Colonic mucosa (tissue), 4 donors: ENCODE measurements around the gene VSIG10L2. TPM values are rescaled to one million over a fixed set of nuclear protein-coding genes. Genes with fewer than 3 reads are reported as not detected.

Source experiments
- DNase-seq: peaks from one replicate; pipeline ENCODE4 v3.0.0-alpha.2; 2020
- H3K27ac ChIP-seq: fragments of 200-600 bp; one replicate; pipeline ENCODE4 v1.8.0; 2021
- H3K27me3 ChIP-seq: fragments of 200-600 bp; one replicate; pipeline ENCODE4 v1.8.0; 2021
- H3K36me3 ChIP-seq: fragments of 200-600 bp; one replicate; pipeline ENCODE4 v1.8.0; 2021
- H3K4me1 ChIP-seq: fragments of 200-600 bp; one replicate; pipeline ENCODE4 v1.8.0; 2021; ENCODE audit warnings: mild to moderate bottlenecking
- H3K4me3 ChIP-seq: fragments of 200-600 bp; one replicate; pipeline ENCODE4 v1.8.0; 2021
- H3K9ac ChIP-seq, 2 donors: one replicate each; pipeline ENCODE4 v1.7.0; 2013; ENCODE audit warnings: control low read depth in 2 of 2, low read depth in 2 of 2, low read length in 2 of 2
- H3K9me3 ChIP-seq: fragments of 200-600 bp; one replicate; pipeline ENCODE4 v1.8.0; 2021
- CTCF ChIP-seq: fragments of 200-600 bp; IDR thresholded peaks from one replicate; pipeline ENCODE4 v1.8.0; 2022; ENCODE audit warnings: antibody characterized with exemption, mild to moderate bottlenecking
- intact Hi-C: fragments of 100-400 bp; cut with DNase I; formaldehyde crosslinking; loops from one replicate; pipeline ENCODE4 v1.14.1; 2022
- total RNA-seq, 2 donors: library from RNA; stranded (reverse); fragmentation: NEBNext Ultra II Directional in 1 of 2; extraction: Animal tissue kit (Norgen Biotek cat#: 25700) in 1 of 2; gene quantifications; one replicate each; pipeline ENCODE4 v1.2.1, GENCODE V29; 2021
- donor health status: healthy.
- donor health status: DM: no; HTN: no; CAD: no.
- donor health status: DM: no; HTN: no; CAD: no.

VSIG10L2 gene
- total RNA-seq, 2 donors from 2014 or later, result not detected

GRCh38 chr11:125944350-125945010 lies 1.4 kb upstream of the VSIG10L2 start:
- no peak for DNase-seq
- TF ChIP-seq CTCF, result no peak

GRCh38 chr11:125945011-125945796 lies 640 bp upstream of the VSIG10L2 start:
- Histone ChIP-seq H3K4me3 (no peak overlapping the region), H3K27ac (no peak overlapping the region), H3K9ac (no peak overlapping the region), H3K9me3 (no peaks in the 10 kb centered on the region), H3K4me1 (no peaks in the 10 kb centered on the region), H3K36me3 (no peaks in the 10 kb centered on the region), H3K27me3 (no peaks in the 10 kb centered on the region)
- DNase-seq, result no peak
- no peak for TF ChIP-seq CTCF
- intact Hi-C loops, result no loop called here

More at GRCh38 chr11:125944350-125945010, 1.4 kb upstream of the VSIG10L2 start:
- H3K9me3 ChIP-seq, result no peaks in the 10 kb centered on the region
- intact Hi-C loops, result loop anchor here (5.0 kb wide), 2 partner anchors 118 to 248 kb away; partner anchors contain the start of gene CDON
- H3K27me3 ChIP-seq, result no peaks in the 10 kb centered on the region
- H3K9ac ChIP-seq, result no peak overlapping the region
- H3K4me1 ChIP-seq, result no peaks in the 10 kb centered on the region
- H3K27ac ChIP-seq, result no peak overlapping the region
- no peak overlapping the region for H3K4me3 ChIP-seq
- H3K36me3 ChIP-seq, result no peaks in the 10 kb centered on the region

- Histone ChIP-seq H3K27me3 (no peaks in the 10 kb centered on the region), H3K9ac (no peak overlapping the region), H3K36me3 (no peaks in the 10 kb centered on the region), H3K4me3 (no peak overlapping the region), H3K4me1 (no peaks in the 10 kb centered on the region), H3K27ac (no peak overlapping the region), H3K9me3 (no peaks in the 10 kb centered on the region)
- intact Hi-C loops, result no loop called here
- no peak for DNase-seq
- no peak for TF ChIP-seq CTCF
Measured at GRCh38 chr11:125946712-125947418, 1.0 kb downstream of the VSIG10L2 start.

GRCh38 chr11:125947419-125948277 lies 1.8 kb downstream of the VSIG10L2 start:
- no peak for DNase-seq
- intact Hi-C loops, result no loop called here

More at GRCh38 chr11:125947419-125948277, 1.8 kb downstream of the VSIG10L2 start:
- Histone ChIP-seq H3K9me3 (no peaks in the 10 kb centered on the region), H3K27me3 (no peaks in the 10 kb centered on the region), H3K4me1 (no peaks in the 10 kb centered on the region), H3K36me3 (no peaks in the 10 kb centered on the region), H3K27ac (no peak overlapping the region), H3K4me3 (no peak overlapping the region), H3K9ac (no peak overlapping the region)
- TF ChIP-seq CTCF, result no peak
